Measurements from ENCODE around the gene HLA-F.

DNA sequence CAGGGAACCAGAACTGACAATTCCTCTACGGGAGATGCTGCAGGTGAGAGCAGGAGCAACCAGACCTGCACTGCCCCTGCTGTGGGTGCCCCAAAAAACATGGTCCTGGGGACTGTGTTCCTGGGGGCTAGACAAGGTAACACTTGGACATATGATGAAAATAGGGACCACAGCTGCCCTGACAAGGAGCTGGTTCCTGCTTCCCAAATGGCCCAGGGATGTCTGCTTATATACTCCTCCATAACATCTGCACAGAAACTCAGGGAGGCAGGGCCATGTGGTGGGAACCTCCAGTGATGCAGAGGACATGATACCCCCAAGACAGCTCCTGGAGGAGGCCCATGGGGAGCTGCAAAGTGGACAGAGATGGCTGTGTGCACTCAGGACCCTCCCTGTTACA lies 19.8 kb downstream of the HLA-F start:
- no peak for TF ChIP-seq SMC3 (IDR thresholded peaks at IDR 0.05)
- TF ChIP-seq ZC3H11A (IDR thresholded peaks at IDR 0.05), result no peak
- TF ChIP-seq MAFK (IDR thresholded peaks at IDR 0.05; ENCODE audit: partially characterized antibody), result no peak
- no peak for TF ChIP-seq CTCF (IDR thresholded peaks at IDR 0.05)
- no peak for TF ChIP-seq EP300 (IDR thresholded peaks at IDR 0.05)
- TF ChIP-seq RCOR1 (IDR thresholded peaks at IDR 0.05; ENCODE audit: low read depth, low read length), result no peak
- TF ChIP-seq PHF8 (IDR thresholded peaks at IDR 0.05; ENCODE audit: borderline replicate concordance, low read depth), result no peak
- no peak for TF ChIP-seq REST (IDR thresholded peaks at IDR 0.05)
- TF ChIP-seq MAX (IDR thresholded peaks at IDR 0.05), result no peak
